GM18499 (cell line): Measurements from ENCODE around the gene MGAT4B.

Experiments
- ATAC-seq: cut with Tn5 transposase; IDR thresholded peaks from one replicate; pipeline ENCODE4 v1.9.1; 2021; ENCODE audit warnings: moderate number of reproducible peaks; ENCODE audit not compliant: insufficient read depth, unreplicated experiment

MGAT4B gene

GRCh38 chr5:179828756-179829421 lies 22.2 kb upstream of the MGAT4B start:
- no peak for ATAC-seq

DNA sequence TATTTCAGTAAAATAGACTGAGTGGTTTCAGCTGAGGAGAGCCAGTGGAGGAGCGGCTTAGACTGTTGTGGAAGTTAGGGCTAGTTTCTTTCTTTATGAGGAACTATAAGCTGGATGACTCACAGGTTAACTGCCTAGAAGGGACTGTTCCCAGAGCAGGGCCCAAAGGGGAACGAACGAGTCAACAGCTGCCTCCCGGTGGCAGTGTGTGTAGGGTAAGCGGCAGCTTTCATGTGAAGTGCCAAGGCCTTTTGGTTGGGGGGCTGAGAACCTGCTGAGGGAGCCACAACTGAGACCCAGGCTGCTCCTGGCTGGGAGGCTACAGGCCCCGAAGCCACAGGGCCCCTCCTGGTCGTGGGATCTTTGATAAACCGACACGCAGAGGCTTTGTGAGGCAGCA lies 21.0 kb upstream of the MGAT4B start:
- no peak for ATAC-seq

- ATAC-seq: no peak
These were observed 19.1 kb upstream of the MGAT4B start for GRCh38 chr5:179825655-179826182.

- no peak for ATAC-seq
These were observed 18.1 kb upstream of the MGAT4B start for GRCh38 chr5:179824745-179825112.

DNA sequence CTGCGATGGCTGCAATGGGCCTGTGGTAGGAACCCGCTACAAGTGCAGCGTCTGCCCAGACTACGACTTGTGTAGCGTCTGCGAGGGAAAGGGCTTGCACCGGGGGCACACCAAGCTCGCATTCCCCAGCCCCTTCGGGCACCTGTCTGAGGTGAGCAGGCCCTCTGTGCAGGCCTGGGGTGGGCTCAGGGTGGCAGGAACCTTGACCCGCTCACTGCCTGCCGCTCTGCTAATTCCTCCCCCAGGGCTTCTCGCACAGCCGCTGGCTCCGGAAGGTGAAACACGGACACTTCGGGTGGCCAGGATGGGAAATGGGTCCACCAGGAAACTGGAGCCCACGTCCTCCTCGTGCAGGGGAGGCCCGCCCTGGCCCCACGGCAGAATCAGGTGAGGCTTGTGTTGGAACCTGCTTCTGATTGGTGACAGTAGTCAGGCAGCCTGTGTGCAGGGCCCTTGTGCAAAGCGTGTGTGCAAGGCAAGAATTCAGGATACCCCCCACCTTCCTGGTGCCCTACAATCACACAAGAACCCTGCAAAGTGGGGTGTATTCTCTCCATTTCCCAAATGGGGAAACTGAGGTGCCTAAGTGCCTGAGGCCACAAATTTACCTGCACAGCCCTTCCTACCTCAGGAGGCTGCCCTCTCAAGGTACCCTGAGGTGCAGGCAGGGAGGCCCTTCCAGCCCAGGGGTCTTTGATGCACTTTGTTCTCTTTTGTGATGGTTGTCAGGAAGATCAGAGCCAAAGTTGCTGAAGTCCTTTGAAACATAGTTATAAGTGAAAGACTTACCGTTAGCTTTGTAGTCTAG lies 17.5 kb upstream of the MGAT4B start:
- no peak for ATAC-seq

DNA sequence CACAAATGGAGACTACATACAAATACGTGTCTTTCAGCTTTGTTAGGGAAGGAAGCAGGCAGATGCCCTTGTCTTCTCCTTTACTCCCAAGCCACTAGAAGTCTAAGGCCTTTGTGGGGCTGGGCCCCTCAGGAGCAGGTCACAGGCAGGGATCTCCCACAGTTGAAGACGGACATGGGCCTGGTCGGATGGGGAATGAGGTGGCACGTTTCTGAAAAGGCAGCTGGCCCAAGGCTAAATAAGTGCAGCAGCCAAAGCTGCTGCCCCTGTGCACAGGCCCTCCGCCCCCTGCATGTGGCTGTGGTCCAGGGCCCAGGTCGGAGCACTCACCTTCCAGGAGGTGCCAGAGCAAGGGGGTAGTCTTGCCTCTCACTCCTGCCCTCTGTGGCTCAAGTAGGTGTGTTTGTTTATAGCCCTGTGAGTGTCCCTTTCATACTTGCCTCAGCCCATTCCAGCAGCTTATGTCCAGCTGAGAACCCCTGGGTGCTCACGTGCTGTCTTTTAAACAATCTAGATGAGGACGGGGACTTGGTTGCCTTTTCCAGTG lies 15.9 kb upstream of the MGAT4B start:
- ATAC-seq: no peak

DNA sequence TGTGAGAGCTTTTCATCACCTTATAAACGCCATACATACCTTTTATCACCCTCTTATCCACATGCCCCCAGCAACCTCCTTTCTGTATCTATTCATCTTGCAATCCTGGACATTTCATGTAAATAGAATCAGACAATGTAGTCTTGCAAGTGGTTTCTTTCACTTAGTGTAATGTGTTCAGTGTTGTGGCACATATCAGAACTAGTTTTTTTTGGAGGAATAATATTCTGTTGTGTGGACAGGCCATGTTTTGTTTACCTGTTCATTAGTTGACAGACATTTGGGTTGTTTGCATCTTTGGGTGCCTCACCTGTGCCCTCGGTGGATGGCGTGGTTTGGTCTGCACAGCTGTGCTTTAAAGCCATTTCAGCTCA lies 15.4 kb upstream of the MGAT4B start:
- no peak for ATAC-seq

DNA sequence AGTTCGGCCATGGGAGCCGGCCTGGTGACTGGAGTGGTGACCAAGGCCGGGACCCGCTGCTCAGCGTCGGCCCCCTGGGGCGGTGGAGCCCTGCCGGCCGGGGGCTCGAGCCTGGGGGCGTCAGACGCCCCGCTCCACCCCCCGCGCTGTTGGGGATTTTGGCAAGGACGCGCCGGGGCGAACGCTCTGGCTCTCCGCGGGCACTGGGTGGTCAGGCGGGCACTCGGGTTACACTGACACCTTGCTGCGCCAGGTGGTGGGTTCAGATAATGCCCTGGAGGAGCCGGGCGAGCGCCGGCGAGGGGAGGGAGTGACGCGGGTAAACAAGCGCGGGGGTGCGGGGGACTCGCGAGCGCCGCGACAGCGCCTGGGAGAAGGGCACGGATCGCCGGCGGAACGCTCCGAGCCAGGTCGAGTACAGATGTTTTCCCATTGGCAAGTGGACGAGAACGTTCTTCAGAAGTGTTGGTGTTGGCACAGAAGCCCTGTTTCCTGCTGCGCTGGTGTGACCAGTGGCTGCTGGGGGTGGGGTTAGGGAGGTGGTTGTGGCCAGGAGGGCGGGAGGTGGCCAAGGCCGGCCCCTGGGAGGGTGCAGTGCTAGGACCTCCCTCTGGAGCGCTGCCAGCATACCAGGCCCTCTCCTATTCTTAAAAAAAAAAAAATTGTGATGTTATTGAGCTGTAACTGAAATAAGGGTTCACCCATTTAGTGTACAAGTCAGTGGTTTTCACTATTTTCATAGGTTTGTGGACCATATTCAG lies 14.8 kb upstream of the MGAT4B start:
- ATAC-seq: no peak

DNA sequence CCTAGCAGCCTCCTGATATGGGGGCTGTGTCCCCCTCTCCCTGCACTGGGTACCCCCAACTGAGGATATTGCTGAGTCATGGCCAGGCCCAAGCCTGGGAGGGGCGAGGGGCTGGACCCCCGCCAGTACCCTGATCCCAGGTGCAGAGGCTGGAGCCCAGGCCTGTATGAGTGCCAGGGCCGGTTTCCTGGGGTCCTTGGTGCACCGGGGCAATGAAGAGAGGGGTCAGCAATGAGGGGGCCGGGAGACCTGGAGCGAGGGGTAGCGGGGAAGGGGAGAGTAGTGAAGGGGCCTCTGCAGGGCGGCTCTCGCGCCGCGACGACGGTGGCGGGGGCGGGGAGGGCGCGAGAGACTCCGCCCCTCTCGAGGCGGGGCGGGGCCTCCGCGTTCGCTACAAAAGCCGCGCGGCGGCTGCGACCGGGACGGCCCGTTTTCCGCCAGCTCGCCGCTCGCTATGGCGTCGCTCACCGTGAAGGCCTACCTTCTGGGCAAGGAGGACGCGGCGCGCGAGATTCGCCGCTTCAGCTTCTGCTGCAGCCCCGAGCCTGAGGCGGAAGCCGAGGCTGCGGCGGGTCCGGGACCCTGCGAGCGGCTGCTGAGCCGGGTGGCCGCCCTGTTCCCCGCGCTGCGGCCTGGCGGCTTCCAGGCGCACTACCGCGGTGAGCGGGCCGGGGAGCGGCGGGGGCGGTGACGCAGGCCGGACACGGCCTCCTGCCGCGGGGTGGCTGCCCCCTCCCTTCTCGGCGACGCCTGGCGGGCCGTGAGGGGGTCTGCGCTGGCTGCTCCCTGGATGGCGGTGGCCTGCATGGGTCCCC lies 14.0 kb upstream of the MGAT4B start, which contains the start of gene SQSTM1:
TSS of gene SQSTM1 (plus strand) at position 423 of the 815 bp plus-strand sequence. CDS start at position 455, 32 bp downstream.
- ATAC-seq: no peak

DNA sequence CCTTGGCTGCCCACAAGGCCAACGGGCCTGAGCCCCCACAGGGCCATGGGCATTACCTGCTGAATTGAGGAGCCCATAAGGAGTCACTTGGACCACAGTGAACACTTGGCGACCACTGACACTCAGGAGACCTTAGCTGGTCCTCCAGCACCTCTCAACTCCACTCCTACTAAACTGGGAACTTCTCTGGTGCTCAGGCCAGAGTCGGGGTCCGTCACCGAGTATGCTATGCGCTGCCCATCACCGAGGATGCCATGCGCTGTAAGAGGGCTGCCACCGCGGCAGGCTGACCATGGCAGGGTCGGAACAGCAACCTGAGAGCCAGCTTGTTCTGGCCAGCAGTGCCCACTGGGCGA lies 13.4 kb upstream of the MGAT4B start:
- no peak for ATAC-seq

GRCh38 chr5:179819296-179820126 lies 12.8 kb upstream of the MGAT4B start:
- ATAC-seq: no peak

DNA sequence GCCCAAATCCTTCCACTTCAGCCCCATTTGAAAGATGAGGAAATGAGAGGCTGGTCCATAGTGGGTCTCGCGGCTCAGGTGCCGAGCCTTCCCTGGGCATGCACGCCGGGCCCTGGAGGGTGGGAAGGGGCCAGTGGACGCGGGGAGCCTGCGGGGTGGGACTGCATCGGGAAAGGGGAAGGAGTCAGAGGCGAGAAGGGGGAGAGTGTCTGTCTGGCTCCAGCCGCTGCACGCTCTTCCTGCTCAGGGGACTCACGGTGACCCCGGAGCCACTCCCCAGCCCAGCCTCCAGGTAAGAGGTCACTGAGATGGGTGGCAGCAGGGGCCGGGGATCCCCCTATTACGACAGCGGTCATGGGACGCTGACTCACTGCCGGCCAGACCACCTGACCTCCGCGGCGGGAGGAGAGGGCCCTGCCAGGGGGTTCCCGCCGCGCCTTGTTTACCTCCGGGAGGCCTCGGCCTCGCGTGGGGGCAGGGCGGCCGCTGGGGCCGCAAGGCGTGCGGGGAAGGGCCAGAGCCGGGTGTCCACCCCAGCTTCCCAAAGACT lies 12.2 kb upstream of the MGAT4B start:
- ATAC-seq: peak; percentile 40

GRCh38 chr5:179817890-179818745 lies 11.5 kb upstream of the MGAT4B start:
- no peak for ATAC-seq

DNA sequence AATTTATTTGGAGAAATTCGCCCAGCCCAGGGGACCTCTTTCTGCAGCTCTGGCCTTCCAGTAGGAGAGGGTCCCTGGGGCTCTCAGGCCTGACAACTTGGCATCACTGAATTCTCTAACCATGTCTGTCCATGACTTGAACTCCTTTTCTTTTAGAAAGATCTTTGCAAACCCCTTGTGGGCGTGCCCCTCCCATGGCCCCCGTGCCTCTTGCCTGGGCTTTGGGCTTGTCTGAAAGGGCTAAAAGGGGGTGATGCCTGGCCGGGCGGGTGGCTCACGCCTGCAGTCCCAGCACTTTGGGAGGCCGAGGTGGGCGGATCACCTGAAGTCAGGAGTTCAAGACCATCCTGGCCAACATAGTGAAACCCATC lies 10.8 kb upstream of the MGAT4B start:
- no peak for ATAC-seq

DNA sequence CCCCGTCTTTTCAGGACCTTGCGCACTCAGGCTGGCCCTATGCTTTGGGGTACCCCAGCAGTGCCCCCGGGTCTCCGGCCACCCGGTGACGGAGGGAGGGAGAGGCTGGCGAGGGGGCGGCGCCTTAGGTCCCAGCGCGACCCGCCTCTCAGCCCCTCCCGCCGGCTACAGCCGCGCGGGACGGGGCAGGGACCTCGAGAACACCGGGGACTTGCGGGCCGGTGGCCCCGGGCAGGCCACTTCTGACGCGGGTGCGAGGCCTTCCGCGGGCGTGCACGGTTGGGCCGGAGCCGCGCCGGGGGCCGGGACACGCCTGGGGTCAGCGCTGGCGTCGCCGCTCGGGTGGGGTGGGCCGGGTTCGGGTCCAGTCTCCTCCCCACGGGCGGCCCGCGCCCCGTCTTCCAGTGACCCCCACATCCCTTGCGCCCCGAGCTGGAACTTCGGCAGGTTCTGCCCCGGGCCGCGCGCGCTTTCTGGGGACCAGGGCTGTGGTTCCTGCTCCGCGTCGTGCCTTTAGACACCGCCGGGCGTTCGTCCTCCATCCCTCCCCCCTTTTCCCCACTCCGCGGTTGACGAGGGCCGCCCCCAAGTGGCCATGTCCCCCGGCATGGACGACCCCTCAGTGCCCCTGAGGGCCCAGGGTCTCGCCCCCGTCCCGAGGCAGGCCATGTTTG lies 10.3 kb upstream of the MGAT4B start:
- ATAC-seq: no peak

DNA sequence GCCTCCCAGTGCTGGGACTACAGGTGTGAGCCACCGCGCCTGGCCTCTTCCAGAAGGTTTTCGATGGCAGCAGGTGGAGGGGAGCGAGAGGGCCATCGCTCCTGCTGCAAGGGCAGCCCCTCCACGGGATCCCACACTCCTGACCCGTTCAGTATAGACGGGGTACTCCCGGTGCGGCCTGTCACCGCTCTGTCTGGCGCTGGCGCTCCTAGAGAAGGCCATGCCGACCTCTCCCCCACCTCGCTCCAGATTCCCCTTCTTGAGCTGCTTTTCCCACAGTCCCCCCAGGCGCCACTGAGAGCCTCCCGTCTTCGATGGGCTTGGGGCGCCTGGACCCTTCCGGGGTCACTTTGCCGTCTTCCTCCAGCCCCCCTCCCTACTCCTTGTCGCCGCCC lies 9.7 kb upstream of the MGAT4B start:
- ATAC-seq: no peak

DNA sequence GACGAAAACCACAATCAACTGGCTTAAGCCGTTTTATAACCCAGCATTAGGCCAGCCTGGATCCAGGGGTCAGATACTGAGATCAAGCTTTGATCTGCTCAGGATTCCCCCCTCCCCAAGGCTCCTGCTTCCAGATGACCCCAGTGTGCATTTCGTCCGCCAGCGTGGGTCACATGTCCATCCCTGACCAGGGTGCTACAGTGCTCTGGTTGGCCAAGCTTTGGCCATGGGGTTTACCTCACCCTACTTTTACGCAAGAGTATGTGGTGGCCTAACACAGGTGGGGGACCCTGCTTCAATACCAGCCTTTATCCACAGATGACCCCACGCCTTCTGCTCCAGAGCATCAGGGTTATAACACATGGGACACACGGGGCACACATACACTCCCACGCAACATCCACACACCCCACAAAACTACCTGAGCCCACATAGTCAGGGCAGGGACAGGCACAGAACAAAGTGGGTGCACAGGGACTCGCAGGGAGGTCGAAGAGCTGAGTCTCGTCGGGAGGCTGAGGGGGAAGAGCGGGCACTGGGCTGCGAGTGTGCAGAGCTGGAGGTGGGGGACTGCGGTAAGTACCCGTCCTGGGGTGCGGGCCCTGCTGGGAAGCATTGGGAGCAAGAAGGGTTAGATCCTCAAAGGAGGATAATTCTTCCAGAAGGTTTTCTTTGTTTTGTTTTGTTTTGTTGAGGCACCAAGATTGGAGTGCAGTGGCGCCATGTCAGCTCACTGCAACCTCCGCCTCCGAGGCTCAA lies 9.0 kb upstream of the MGAT4B start:
- ATAC-seq: no peak
